A673 (cell line): ENCODE measurements around the gene GLYATL2. TPM values are rescaled to one million over a fixed set of nuclear protein-coding genes. Genes with fewer than 3 reads are reported as not detected.

Experiments used
- BruUV-seq: library from RNA; stranded (reverse); fragments of 400-500 nt; replicated peaks from 2 replicates; lab custom pipeline; 2021; lab: Mats Ljungman, UMichigan
- CTCF ChIA-PET: fragments of 300-600 bp; sonication (Branson Sonifier 250); formaldehyde crosslinking; loops from one replicate; lab custom pipeline; 2022; ENCODE audit warnings: antibody characterized with exemption; lab: Charles Lee
- POLR2A ChIA-PET: fragments of 300-600 bp; sonication (Branson Sonifier 250); formaldehyde crosslinking; loops from one replicate; lab custom pipeline; 2022; ENCODE audit warnings: antibody characterized with exemption; ENCODE audit not compliant: low non-redundant PET; lab: Charles Lee
- DNase-seq: peaks from one replicate; pipeline ENCODE4 v3.0.0-alpha.2; 2015; ENCODE audit warnings: low spot score
- H3K27ac ChIP-seq: fragments of 200-600 bp; sonication (generic); 2 replicates; pipeline ENCODE4 v1.5.1; 2016; ENCODE audit warnings: mixed run types, low read depth, mild to moderate bottlenecking, mixed read lengths, antibody characterized with exemption, low read length; ENCODE audit not compliant: poor library complexity, severe bottlenecking
- H3K27me3 ChIP-seq: fragments of 200-600 bp; sonication (generic); replicated peaks from 2 replicates; pipeline ENCODE4 v1.6.1; 2017; ENCODE audit warnings: mixed run types, low read depth, mild to moderate bottlenecking, mixed read lengths, antibody characterized with exemption, low read length; ENCODE audit not compliant: insufficient read depth, poor library complexity
- H3K36me3 ChIP-seq: fragments of 200-600 bp; sonication (generic); 2 replicates; pipeline ENCODE4 v1.6.1; 2016; ENCODE audit warnings: mixed run types, mild to moderate bottlenecking, mixed read lengths, antibody characterized with exemption, low read length; ENCODE audit not compliant: insufficient read depth, poor library complexity, severe bottlenecking
- H3K4me1 ChIP-seq: fragments of 200-600 bp; sonication (generic); 2 replicates; pipeline ENCODE4 v1.6.1; 2017; ENCODE audit warnings: mixed run types, mild to moderate bottlenecking, mixed read lengths, antibody characterized with exemption, low read length; ENCODE audit not compliant: insufficient read depth, poor library complexity, severe bottlenecking
- H3K4me3 ChIP-seq: fragments of 200-600 bp; sonication (generic); 2 replicates; pipeline ENCODE4 v1.5.1; 2016; ENCODE audit warnings: low read depth, mixed run types, mild to moderate bottlenecking, mixed read lengths, low read length; ENCODE audit not compliant: poor library complexity, severe bottlenecking
- H3K9me3 ChIP-seq: fragments of 200-600 bp; sonication (generic); 2 replicates; pipeline ENCODE4 v1.6.1; 2016; ENCODE audit warnings: mixed run types, low read depth, mild to moderate bottlenecking, mixed read lengths, antibody characterized with exemption, low read length; ENCODE audit not compliant: poor library complexity, severe bottlenecking
- EZH2 ChIP-seq: fragments of 200-600 bp; sonication (generic); IDR thresholded peaks from 2 replicates; pipeline ENCODE4 v1.6.1; 2017; ENCODE audit warnings: borderline replicate concordance, low read depth, mild to moderate bottlenecking, mixed read lengths, antibody characterized with exemption, low read length; ENCODE audit not compliant: poor library complexity, severe bottlenecking
- intact Hi-C: fragments of 100-400 bp; cut with micrococcal nuclease; formaldehyde crosslinking; loops from one replicate; pipeline ENCODE4 v1.10.0; 2022; ENCODE audit not compliant: unreplicated experiment
- total RNA-seq: library from RNA; stranded (reverse); gene quantifications from 2 replicates; pipeline ENCODE4 v1.2.3, GENCODE V29; 2021
- TF ChIP-seq, protein P1 (sequence below): fragments of 300-800, 200-600 bp; sonication (generic); conservative IDR thresholded peaks from 2 replicates; pipeline ENCODE4 v1.5.1; 2017; ENCODE audit warnings: low read depth, mild to moderate bottlenecking, antibody characterized with exemption, low read length, moderate library complexity, mixed read lengths

Gene GLYATL2
- total RNA-seq, 1 experiment from 2014 or later = 1.7 TPM

DNA sequence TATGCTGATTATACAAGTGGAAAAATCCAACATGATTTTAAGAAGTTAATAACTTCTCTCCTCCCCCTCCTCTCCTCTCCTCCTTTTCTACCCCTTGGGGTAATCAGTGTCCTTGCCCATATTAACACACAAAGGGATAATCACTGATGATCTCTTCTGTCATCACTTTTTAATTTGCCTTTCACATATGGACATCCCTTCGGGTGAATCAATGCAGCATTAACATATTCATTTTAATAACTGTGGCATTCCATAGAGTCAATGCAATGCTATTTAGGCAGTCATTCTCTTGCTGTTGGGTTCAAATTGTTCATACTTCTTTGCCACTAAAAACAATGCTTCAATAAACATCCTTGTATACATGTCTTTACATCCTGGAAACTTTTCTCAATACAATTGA, 42.9 kb upstream of the GLYATL2 start:
- intact Hi-C loops = no loop called here
- DNase-seq = no peak
- POLR2A ChIA-PET = no interaction called here
- Histone ChIP-seq H3K36me3 (no peaks in the 10 kb centered on the region), H3K27ac (no peak overlapping the region), H3K4me3 (no peak overlapping the region), H3K4me1 (no peaks in the 10 kb centered on the region), H3K9me3 (no peaks in the 10 kb centered on the region), H3K27me3 (no peaks in the 10 kb centered on the region)
- no TSS peak for BruUV-seq
- CTCF ChIA-PET = no interaction called here
- no peak for TF ChIP-seq EZH2

DNA sequence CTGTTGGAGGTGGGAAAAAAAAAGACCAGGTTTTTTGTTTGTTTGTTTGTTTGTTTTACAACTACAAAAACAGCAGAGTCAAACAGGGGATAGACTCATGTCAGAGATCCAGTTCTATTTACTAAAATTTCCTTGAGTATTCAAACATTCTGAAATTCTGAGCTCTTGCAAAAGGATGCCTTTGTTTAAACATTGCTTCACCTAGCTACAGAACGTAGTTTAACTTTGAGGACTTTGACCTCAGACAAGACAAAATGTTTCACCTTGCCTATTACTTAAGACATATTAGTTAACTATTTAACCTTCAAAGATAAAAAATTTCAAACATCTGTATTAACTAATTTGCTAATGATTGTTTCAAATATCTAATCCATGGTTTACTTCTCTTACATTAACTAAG, 36.1 kb upstream of the GLYATL2 start:
- H3K27ac ChIP-seq = no peak overlapping the region
- intact Hi-C loops = no loop called here
- ChIA-PET CTCF (no interaction called here), POLR2A (no interaction called here)
- no peaks in the 10 kb centered on the region for H3K4me1 ChIP-seq
- TF ChIP-seq, protein P1, sequence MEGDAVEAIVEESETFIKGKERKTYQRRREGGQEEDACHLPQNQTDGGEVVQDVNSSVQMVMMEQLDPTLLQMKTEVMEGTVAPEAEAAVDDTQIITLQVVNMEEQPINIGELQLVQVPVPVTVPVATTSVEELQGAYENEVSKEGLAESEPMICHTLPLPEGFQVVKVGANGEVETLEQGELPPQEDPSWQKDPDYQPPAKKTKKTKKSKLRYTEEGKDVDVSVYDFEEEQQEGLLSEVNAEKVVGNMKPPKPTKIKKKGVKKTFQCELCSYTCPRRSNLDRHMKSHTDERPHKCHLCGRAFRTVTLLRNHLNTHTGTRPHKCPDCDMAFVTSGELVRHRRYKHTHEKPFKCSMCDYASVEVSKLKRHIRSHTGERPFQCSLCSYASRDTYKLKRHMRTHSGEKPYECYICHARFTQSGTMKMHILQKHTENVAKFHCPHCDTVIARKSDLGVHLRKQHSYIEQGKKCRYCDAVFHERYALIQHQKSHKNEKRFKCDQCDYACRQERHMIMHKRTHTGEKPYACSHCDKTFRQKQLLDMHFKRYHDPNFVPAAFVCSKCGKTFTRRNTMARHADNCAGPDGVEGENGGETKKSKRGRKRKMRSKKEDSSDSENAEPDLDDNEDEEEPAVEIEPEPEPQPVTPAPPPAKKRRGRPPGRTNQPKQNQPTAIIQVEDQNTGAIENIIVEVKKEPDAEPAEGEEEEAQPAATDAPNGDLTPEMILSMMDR = no peak
- TF ChIP-seq EZH2 = no peak
- BruUV-seq = no TSS peak
- no peaks in the 10 kb centered on the region for H3K9me3 ChIP-seq
- H3K4me3 ChIP-seq = no peak overlapping the region
- no peak for DNase-seq
- H3K27me3 ChIP-seq = no peaks in the 10 kb centered on the region
- H3K36me3 ChIP-seq = no peaks in the 10 kb centered on the region

DNA sequence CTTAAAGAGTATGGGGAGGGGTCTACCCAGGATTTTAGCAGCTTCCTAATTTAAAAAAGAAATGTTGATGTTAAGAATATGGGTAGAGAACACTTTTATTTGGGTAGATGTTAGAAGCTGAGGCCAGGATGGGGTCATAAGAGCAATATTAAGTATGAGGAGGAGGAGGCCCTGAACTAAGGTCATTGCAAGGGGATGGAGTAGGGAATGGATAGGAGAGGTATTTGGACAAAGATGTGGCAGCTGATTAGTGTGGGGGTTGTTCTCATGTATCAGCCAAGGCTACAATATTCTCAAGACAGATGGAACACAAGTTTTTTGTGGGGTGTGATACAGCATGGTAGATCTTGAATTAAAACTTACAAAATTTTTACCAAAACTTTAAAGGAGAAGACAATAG, 35.7 kb upstream of the GLYATL2 start:
- H3K36me3 ChIP-seq = no peaks in the 10 kb centered on the region
- BruUV-seq = no TSS peak
- intact Hi-C loops = no loop called here
- H3K4me1 ChIP-seq = no peaks in the 10 kb centered on the region
- no peaks in the 10 kb centered on the region for H3K9me3 ChIP-seq
- no peaks in the 10 kb centered on the region for H3K27me3 ChIP-seq
- no peak for DNase-seq
- H3K27ac ChIP-seq = no peak overlapping the region
- ChIA-PET CTCF (no interaction called here), POLR2A (no interaction called here)
- TF ChIP-seq, protein P1 = no peak
- TF ChIP-seq EZH2 = no peak
- H3K4me3 ChIP-seq = no peak overlapping the region

DNA sequence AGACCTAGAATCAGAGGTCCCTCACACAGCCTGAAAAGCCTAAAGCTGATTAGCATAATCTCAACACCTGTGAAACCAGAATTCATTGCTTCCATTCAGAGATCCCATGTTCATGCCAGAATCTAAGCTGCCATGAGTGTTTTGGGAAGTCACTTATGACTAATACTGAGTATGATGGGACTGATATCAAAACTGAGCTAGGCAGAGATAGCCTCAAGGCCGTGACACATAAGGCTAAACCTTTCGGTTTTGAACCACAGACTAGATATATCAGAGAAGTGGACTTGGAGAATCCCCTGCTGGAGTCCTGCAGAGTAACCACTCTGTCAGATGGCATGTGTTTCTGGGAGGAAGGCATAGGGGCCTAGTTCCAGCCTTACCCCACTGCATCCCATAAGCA, 23.1 kb upstream of the GLYATL2 start:
- Histone ChIP-seq H3K27me3 (no peaks in the 10 kb centered on the region), H3K4me1 (no peaks in the 10 kb centered on the region), H3K36me3 (no peaks in the 10 kb centered on the region), H3K27ac (no peak overlapping the region), H3K4me3 (no peak overlapping the region), H3K9me3 (no peaks in the 10 kb centered on the region)
- no peak for DNase-seq
- intact Hi-C loops = no loop called here
- no TSS peak for BruUV-seq
- ChIA-PET CTCF (no interaction called here), POLR2A (no interaction called here)
- no peak for TF ChIP-seq EZH2
- TF ChIP-seq, protein P1 = no peak
